ENCODE data around the gene PPP1R14B.
A peak's percentile ranks its signal among the peaks of the same experiment; 100 is the strongest.

PPP1R14B gene, protein sequence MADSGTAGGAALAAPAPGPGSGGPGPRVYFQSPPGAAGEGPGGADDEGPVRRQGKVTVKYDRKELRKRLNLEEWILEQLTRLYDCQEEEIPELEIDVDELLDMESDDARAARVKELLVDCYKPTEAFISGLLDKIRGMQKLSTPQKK

DNA sequence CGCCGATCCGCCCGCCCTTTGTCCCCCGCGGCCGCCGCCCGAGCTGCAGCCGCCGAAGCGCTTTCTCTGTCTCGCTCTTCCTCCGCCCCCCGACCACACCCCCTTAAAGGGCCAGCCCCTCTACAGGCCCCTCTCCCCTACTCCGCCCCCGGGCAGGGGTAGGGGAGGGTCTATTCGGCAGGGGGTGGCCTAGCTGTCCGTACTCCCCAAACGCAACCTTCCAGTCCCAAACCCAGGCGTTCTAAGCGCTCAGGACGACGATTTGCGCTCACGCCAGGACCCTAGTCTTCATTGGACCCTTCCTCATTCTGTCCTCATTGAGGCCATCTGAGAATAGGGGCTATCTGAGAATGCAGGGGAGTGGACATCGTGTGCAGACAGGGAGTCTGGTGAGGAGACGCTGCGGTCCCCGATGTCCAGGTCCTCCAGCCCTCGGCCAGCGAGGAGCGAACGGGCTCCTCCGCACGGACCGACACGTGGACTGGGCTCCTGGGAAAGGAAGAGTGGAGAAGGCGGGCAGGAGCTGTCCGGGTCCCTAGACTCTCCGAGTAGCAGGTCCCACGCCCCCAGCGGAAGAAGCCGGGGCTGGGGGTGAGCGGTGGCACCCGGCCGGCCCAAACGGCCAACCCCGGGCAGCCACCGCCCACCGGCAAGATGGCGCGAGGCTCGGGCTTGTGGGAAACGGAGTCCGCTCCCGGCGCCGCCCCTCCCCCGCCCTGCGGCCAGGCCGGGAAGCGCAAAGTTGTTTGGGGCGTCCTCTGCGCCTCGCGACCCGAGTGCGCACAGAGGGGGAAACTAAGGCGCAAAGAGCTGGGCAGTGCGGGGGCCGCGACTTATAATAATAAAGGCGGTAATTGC, at the start of gene PPP1R14B:
Gene PPP1R14B, minus strand, starts transcription at position 73 of the 858 bp plus-strand sequence. CDS start 270 bp downstream, outside the sequence.
- peak; percentile 94 to 95 for DNase-seq (ENCODE audit: low read depth in 1 of 2, low spot score in 1 of 2)
- TF ChIP-seq JUND (IDR thresholded peaks at IDR 0.05; ENCODE audit: low read depth) = no peak
- in situ Hi-C loops (cut with HindIII; ENCODE audit: low pct_unique_long_range_greater_than_20kb, low sequenced_read_pairs) = no loop called here

DNA sequence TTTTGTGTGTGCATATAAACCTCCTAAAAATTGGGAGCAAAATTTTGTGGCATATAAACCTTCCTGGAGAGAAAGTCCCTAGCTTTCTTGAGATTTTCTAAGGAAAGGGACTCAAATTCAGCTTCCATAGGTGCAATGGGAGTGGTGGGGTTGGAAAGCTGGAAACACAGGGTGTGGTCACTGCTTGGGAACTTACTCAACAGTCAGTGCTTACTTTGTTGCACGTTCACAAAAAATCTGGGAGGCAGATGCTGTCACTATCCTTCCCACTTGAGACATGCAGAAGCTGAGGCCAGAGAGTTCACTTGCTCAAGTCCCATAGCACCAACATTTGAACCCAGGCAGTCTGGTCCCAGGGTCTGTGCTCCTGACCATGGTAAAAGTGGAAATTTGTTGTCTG, 49.5 kb upstream of the PPP1R14B start:
- in situ Hi-C loops (cut with HindIII; ENCODE audit: low pct_unique_long_range_greater_than_20kb, low sequenced_read_pairs) = no loop called here
- DNase-seq (ENCODE audit: low read depth in 1 of 2, low spot score in 1 of 2) = no peak
- TF ChIP-seq JUND (IDR thresholded peaks at IDR 0.05; ENCODE audit: low read depth) = no peak

DNA sequence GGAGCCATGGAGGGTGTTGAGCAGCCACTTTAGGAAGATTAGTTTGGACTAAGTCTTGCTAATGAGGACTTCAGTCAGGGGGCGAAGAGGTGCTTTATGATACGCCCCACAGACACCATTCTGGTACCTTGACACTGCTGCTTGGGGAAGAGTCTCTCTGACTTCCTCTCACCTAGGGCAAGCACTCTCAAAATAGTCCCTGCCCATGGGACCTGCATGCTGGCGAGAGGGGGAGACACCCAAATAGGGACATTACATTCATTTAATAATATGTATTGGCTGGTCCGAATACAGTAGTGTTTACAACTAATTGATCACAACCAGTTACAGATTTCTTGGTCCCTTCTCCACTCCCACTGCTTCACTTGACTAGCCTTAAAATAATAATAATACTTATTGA, 49.0 kb upstream of the PPP1R14B start:
- no peak for TF ChIP-seq JUND (IDR thresholded peaks at IDR 0.05; ENCODE audit: low read depth)
- DNase-seq (ENCODE audit: low read depth in 1 of 2, low spot score in 1 of 2) = no peak
- in situ Hi-C loops (cut with HindIII; ENCODE audit: low pct_unique_long_range_greater_than_20kb, low sequenced_read_pairs) = no loop called here

DNA sequence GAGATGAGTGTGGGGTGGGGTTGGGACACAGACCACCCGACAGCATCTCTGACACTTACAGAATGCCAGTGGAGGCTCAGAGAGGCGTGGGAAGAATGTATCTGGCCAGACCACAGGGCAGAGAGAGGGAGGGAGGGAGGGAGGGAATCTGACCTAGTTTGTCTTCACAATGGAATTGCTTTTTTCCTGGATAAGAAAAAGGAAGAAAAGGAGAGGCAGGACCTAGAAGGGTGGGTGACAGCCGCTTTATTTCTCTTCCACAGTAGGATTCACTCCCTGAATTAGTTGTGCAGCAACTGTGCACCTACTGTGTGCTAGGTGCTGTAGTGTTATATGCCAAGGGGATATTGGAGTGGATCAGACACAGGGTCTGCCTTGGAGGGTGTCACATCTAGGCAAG, 48.0 kb upstream of the PPP1R14B start:
- no peak for TF ChIP-seq JUND (IDR thresholded peaks at IDR 0.05; ENCODE audit: low read depth)
- in situ Hi-C loops (cut with HindIII; ENCODE audit: low pct_unique_long_range_greater_than_20kb, low sequenced_read_pairs) = no loop called here
- no peak for DNase-seq (ENCODE audit: low read depth in 1 of 2, low spot score in 1 of 2)

DNA sequence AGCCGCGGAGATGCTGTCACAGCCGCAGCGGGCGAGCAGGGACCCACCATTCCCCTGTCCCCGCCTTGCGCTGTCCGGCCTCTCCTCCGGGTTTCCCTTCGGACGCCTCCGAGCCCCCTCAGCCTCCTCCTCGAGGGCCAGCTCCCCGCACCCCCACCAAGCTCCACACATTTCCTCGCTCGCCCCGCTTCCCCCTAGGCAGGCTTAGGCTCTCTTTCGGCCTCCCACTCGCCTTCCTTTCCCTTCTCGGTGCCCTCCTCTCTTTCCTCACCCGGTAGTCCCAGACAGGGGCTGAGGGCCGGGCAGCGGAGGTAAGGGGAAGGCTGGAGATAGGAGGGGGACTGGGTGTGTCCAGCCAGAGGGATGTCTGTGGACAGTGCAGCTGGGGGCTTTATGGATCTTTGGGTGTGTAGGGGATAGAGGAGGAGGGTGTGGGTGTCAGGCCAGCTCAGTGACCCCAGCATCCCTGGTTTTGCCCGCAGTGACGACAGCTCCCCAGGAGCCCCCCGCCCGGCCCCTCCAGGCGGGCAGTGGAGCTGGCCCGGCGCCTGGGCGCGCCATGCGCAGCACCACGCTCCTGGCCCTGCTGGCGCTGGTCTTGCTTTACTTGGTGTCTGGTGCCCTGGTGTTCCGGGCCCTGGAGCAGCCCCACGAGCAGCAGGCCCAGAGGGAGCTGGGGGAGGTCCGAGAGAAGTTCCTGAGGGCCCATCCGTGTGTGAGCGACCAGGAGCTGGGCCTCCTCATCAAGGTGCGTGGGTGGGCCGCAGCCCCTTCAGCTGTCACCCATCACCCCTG, 45.9 kb upstream of the PPP1R14B start:
- in situ Hi-C loops (cut with HindIII; ENCODE audit: low pct_unique_long_range_greater_than_20kb, low sequenced_read_pairs) = no loop called here
- TF ChIP-seq JUND (IDR thresholded peaks at IDR 0.05; ENCODE audit: low read depth) = no peak
- DNase-seq (ENCODE audit: low read depth in 1 of 2, low spot score in 1 of 2) = no peak

DNA sequence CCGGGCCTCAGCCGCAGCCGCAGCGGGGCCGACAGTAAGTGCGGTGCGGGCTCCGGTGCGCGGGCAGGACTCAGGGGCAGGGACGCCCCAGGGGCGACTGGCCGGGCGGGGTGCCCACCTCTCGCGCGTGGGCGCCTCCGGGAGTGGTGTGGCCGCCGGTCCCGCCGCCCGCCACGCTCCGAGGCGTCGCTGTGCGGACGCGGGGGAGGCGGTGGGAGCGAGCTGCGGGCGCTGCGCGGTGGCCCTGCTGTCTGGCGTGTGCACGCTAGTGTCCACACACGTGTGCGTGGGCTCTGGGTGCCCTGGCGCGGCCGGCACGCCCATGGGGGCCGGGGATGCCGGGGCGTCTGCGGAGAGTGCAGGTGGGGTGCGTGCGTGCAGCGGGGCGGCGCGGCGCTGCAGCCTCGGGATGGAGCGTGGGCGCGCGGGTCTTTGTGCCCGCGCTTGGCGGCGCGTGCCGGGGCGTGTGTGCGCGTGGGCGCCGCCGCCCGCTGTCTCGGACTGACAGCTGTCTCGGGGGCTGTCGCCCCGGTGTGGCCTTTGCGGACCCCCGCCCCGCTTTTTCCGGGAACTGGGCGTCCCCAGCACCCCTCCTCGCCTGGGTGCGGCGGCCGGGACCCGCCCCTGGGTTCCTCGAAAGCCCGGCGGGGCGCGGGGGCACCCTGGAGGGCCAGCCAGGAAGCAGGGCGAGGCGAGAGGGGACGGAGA, 45.2 kb upstream of the PPP1R14B start:
- TF ChIP-seq JUND (IDR thresholded peaks at IDR 0.05; ENCODE audit: low read depth) = no peak
- DNase-seq (ENCODE audit: low read depth in 1 of 2, low spot score in 1 of 2) = no peak
- in situ Hi-C loops (cut with HindIII; ENCODE audit: low pct_unique_long_range_greater_than_20kb, low sequenced_read_pairs) = no loop called here

DNA sequence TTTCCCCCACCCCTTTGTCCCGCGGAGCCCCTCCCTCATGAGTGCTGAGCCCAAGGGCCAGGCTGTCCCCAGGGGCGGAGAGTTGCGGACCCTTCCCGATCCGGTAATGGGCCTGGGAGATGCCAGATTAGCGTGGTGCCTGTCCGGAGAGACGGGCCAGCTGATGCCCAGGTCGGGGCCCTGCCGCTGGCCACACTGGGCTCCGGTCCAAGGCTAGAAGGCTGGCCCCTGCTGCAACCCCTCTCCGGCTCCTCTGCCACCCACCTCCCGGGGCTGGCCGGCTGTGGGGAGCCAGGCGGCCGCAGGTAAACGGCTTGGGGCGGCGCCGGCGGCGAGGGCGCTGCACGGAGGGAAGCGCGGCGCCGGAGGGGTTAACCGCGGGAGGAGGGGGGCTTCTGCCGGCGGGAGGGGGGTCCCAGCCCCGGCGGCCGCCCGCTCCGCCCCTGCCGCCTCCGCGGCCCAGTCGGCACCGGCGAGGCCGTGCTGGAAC, 44.6 kb upstream of the PPP1R14B start, which contains the start of gene KCNK4:
Gene KCNK4, plus strand, starts transcription at position 41 of the 490 bp plus-strand sequence. CDS start 1,717 bp downstream, outside the sequence.
- no peak for DNase-seq (ENCODE audit: low read depth in 1 of 2, low spot score in 1 of 2)
- TF ChIP-seq JUND (IDR thresholded peaks at IDR 0.05; ENCODE audit: low read depth) = no peak
- in situ Hi-C loops (cut with HindIII; ENCODE audit: low pct_unique_long_range_greater_than_20kb, low sequenced_read_pairs) = no loop called here

DNA sequence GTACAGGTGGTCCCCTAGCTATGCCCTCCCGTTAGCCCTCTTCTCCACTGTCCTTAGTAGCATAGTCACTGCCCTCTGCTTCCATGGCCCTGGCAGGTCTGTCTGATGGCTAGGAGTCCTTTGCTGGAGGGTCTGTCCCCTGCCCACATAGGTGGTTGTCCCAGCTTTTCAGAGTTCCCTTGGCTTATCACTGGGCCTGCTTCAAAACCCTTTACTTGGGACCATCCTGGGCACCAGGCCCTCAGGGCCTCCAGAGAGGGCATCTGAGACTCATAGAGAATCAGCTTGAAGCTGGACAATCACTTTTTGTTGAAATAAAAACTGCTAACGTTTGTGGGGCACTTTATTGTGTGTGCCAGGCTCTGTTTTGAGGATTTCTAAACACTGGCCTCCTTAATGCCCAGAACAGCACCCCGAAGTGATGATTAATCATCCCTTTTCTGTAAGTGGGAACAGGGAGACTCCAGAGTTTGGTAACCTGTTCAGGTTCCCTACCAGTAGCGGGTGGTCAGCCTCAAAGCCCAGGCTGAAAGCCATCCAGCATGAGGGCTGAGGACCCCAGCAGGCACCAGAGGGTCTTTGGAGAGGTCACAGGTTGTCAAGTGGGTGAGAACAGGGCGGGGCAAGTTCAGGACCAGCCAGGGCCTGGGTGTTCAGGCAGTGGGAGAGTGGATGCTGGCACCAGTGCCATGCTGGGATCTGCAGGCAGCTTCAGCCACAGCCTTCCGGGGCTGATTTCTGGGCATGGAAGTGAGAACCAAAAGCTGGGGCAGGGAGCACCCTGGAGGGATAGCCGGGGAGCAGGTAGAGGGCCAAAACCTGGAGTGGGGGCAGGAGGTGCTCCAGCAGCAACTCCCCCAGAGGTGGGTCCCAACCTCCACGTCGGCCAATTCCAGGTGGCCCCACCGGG, 43.9 kb upstream of the PPP1R14B start:
- in situ Hi-C loops (cut with HindIII; ENCODE audit: low pct_unique_long_range_greater_than_20kb, low sequenced_read_pairs) = no loop called here
- DNase-seq (ENCODE audit: low read depth in 1 of 2, low spot score in 1 of 2) = no peak
- TF ChIP-seq JUND (IDR thresholded peaks at IDR 0.05; ENCODE audit: low read depth) = no peak

DNA sequence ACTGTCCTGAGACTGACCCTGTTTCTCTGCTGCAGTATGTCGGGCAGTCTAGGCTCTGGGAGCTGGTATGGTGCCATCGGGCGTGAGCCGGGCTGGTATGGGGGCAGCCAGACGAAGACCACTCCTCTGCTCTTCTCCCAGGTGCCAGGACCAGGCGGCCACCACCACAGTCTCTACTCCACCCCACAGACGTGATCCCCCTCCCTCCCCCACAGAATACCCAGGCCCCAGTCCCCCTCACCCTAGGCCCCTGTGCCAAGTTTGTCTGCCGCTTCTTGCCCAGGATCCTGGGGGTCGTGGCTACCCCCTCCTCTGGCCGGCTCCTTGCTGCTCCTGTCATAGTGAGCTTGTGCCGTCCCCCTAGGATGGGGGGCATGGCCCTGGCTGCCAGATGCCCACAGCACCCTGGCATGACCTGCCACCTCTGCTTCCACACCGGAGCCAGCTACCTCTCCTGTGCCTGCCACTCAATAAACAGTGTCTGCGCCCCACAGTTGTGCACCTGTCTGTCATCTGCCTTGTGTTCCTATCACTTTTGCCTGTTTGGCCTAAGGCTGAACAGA, 42.3 kb upstream of the PPP1R14B start:
- in situ Hi-C loops (cut with HindIII; ENCODE audit: low pct_unique_long_range_greater_than_20kb, low sequenced_read_pairs) = no loop called here
- DNase-seq (ENCODE audit: low read depth in 1 of 2, low spot score in 1 of 2) = no peak
- no peak for TF ChIP-seq JUND (IDR thresholded peaks at IDR 0.05; ENCODE audit: low read depth)

DNA sequence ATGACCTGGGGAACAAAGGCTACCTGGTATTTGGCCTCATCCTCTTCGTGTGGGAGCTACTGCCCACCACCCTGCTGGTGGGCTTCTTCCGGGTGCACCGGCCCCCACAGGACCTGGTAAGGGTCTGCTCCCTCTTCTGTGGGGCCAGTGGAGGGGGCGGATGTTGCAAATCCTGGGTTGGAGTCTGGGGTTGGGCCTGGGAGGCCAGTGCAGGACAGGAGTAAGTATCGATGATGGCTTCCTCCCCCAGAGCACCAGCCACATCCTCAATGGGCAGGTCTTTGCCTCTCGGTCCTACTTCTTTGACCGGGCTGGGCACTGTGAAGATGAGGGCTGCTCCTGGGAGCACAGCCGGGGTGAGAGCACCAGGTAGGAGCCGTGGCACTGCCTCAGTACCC, 41.6 kb upstream of the PPP1R14B start:
- in situ Hi-C loops (cut with HindIII; ENCODE audit: low pct_unique_long_range_greater_than_20kb, low sequenced_read_pairs) = no loop called here
- TF ChIP-seq JUND (IDR thresholded peaks at IDR 0.05; ENCODE audit: low read depth) = no peak
- no peak for DNase-seq (ENCODE audit: low read depth in 1 of 2, low spot score in 1 of 2)
